HG03103 (cell line): Measurements from ENCODE around the gene GBP5.

Experiments used
- ATAC-seq: cut with Tn5 transposase; IDR thresholded peaks from one replicate; pipeline ENCODE4 v1.9.1; 2021; ENCODE audit warnings: low read depth; ENCODE audit not compliant: unreplicated experiment

GBP5 gene, protein sequence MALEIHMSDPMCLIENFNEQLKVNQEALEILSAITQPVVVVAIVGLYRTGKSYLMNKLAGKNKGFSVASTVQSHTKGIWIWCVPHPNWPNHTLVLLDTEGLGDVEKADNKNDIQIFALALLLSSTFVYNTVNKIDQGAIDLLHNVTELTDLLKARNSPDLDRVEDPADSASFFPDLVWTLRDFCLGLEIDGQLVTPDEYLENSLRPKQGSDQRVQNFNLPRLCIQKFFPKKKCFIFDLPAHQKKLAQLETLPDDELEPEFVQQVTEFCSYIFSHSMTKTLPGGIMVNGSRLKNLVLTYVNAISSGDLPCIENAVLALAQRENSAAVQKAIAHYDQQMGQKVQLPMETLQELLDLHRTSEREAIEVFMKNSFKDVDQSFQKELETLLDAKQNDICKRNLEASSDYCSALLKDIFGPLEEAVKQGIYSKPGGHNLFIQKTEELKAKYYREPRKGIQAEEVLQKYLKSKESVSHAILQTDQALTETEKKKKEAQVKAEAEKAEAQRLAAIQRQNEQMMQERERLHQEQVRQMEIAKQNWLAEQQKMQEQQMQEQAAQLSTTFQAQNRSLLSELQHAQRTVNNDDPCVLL

DNA sequence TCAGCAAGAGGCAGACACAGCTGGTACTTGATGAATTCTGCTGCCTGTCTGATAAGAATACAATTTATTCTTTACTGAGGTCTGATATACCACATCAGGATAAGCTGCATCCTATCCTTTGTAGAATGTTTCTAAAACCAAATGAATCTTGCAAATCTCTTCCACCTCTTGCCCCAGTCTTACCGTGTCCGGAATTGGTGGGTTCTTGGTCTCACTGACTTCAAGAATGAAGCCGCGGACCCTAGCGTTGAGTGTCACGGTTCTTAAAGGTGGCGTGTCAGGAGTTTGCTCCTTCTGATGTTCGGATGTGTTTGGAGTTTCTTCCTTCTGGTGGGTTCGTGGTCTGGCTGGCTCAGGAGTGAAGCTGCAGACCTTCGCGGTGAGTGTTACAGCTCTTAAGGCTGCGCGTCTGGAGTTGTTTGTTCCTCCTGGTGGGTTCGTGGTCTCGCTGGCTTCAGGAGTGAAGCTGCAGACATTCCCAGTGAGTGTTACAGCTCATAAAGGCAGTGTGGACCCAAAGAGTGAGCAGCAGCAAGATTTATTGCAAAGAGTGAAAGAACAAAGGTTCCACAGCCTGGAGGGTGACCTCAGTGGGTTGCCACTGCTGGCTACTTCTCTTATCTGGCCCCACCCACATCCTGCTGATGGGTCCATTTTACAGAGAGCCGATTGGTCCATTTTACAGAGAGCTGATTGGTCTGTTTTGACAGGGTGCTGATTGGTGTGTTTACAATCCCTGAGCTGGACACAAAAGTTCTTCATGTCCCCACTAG, at the start of gene GBP5:
Gene GBP5, minus strand, starts transcription at position 592 of the 773 bp plus-strand sequence. CDS start 3,305 bp downstream, outside the sequence.
- peak; percentile 48 for ATAC-seq

DNA sequence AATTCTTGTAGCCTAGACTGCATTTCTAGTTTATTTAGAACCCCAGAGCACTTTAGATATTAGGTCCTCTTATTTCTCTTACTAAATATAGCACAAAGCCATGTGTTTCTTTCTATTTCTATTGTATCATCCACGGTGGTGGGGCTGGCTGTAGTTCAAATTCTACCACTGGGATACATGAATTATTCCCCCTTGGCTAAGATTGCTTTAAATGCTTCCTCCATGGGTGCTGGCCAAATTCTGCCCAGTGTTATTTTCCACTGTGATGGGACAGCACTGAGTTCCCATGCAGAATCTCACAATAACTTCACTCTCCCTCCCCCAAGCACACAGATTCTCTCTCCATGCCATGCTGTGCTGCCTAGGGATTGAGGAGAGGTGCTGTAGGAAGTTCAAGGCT, 49.7 kb upstream of the GBP5 start:
- ATAC-seq: no peak

DNA sequence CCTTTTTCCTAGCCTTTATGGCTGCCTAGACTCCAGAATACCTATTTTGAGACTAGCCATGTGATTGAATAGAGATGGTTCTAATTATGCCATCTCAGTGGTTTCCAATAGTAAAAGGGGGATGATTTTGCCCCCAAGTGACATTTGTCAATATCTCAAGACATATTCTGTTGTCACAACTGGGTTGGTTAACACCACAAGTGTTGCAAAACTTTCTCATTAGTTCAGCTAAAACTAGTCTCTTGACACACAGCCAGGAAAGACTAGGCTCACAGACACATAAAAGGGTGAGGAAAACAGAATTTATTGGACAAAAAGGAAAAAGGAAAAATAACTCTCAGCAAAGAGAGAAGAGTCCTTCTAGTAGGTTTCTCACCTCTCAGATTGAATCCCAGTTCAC, 39.9 kb upstream of the GBP5 start:
- ATAC-seq: no peak

DNA sequence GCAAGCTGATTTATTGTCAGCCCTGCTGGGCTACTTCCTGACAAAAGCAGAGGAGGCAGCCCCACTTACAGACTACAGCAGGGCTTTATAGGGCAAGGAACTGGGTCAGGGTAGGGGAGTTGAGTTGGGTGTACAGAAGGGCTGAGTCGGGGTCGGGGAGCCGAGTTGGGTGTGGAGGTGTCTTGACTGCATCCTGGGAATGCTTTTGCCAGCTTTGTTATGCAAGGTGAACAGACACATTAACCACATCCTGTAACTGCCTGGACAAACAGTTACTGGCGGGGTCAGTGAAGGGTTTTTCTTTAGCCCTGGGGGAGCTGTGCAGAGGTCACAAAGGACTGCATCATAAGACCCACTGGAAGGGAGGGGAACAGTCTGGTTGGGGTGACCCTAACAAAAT, 39.1 kb upstream of the GBP5 start:
- ATAC-seq: no peak

DNA sequence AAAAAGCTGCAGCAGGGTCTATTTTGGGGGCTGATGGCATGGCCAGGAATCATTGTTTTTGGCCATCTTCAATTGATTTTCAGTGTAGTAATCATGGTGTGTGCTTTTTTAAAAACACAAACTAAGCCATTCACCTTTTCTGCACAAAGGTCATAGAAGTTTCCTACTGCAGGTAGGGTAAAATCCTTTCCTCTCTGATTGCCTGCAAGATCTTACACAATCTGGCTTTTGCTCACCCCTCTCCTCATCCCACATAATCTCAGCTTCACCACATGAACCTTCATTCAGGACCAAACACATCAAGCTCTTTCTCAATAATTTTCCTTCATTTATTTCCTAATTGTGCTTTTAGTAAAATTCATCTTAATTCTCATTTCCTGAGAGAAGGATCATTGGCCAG, 38.3 kb upstream of the GBP5 start:
- ATAC-seq: no peak

DNA sequence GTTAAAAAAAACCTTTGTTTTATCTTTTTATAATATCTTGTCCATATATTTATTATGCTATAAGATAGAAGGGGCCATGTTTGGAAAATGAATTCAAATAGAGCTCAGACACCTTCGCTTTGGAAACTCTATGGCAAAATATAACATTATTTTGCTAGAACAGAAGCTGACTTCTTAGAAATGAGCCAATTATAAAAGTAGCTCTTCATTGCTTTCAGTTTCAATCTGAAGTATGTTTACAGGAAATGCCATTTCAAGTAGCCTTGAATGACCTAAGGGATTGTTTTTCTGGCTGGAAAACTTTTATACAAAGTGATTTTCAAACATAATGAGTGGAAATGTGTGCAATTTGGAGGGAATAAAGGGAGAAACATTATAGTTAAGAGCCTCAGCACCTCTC, 37.8 kb upstream of the GBP5 start:
- no peak for ATAC-seq

DNA sequence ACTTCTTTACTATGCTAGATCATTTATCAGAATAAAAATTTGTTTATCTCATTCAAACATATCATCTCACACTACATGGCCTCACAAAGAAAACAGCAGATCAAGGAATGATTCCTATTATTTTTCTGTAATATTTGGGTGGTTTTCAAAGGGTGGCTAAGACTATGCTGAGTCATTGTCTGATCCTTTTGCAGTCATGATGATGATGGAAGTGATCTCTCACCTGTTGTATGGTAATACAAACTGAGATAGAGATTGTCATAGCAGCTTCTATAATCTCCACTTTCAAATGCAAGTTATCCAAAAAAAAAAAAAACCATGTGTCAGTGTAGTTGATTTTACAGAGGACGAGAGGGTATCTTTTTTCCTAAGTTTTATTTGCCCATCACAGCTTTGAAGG, 37.2 kb upstream of the GBP5 start:
- no peak for ATAC-seq

DNA sequence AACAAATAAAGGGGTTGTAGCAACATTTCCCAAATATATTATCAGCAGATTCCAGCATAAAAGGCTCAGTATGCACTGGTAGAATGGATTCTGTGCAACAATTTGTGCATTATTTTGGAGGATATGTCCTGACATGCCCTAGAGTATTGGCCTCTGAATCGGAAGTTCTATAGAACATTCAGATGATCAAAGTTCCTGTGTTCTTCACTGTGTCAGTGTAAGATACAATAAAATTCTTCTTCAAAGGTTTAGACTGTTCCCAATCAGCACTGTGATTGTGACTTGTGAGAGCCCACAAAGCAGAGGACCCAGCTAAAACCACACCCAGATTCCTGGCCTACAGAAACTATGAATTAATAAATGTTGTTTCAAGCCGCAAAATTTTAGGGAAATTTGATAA, 33.6 kb upstream of the GBP5 start:
- ATAC-seq: no peak

DNA sequence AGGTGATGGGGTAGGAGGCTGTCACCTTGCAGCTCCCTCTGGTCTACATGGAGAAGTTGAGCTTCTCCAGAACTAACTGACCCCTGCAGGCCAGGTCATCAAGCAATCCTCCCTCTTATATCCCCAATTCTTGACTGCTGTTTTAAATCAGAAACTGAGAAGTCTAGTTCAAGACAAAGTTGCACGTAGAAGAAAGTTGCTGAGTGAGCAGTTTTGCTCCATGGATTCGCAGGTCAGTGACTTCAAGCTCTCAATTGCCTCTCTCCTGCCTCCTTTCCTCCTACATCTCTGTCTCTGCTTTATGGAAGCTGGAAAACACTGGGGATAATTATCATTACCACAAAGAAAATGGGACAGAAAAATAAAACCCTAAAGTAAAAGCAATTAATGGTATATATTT, 32.8 kb upstream of the GBP5 start:
- no peak for ATAC-seq

DNA sequence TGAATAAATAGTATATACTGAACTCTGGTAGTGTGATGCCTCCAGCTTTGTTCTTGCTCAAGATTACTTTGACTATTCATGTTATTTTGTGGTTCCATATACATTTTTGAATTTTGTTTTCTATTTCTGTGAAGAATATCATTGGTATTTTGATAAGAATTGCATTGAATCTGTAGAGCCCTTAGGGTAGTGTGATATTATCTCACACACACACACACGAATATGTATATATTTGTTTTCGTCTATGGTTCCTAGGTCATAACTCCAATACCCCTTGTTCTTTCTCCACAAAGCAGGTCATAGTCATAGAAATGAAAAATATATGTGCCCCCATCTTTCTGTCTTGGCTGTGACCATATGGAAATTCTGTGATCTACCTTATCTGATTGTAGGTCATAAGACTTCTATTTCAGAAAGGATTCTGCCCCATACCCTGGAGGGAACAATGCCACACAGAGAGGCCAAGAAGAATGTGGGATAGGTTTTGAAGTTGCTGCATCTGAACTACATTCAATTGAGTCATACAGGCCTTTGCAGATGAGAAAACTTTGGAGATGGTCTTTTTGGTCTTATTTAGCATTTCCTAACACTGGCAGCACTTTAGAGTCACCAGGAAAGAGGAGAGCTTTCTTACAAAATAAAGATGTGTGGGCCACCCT, 32.0 kb upstream of the GBP5 start:
- no peak for ATAC-seq

DNA sequence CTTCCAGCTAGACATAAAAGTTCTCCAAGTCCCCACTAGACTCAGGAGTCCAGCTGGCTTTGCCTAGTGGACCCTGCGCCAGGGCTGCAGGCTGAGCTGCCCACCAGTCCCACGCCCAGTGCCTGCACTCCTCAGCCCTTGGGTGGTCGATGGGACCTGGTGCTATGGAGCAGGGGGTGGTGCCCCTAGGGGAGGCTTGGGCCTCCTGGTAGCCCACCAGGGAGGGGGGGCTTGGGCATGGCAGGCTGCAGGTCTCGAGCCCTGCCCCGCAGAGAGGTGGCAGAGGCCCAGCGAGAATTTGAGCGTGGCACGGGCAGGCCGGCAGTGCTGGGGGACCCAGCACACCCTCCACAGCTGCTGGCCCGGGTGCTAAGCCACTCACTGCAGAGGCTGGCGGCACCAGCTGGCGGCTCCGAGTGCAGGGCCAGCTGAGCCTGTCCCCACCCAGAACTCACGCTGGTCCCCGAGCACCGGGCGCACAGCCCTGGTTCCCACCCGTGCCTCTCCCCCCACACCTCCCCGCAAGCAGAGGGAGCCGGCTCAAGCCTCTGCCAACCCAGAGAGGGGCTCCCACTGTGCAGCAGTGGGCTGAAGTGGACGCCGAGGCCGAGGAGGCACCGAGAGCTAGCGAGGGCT, 30.2 kb upstream of the GBP5 start:
- ATAC-seq: no peak

DNA sequence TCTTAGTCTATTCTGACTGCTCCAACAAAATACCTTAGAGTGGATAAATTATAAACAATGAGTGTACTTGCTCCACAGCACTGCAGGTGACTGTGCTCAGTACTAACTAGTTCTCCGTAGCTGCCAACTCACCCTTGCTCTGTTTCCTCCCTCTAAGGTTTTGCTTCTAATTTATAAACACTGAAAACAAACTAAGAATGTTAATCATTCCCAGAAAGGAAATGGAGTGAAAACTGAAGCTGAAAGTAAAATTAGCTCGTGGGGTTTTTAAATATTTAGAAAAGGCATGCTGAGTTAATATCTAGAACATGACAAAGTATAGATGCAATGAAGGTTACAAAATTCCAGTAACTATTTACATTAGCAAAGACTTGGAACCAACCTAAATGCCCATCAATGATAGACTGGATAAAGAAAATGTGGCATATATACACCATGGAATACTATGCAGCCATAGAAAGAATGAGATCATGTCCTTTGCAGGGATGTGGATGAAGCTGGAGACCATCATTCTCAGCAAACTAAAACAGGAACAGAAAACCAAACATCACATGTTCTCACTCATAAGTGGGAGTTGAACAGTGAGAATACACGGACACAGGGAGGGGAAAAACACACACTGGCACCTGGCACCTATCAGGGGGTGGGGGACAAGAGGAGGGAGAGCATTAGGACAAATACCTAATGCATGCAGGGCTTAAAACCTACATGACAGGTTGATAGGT, 27.2 kb upstream of the GBP5 start:
- ATAC-seq: peak; percentile 71

DNA sequence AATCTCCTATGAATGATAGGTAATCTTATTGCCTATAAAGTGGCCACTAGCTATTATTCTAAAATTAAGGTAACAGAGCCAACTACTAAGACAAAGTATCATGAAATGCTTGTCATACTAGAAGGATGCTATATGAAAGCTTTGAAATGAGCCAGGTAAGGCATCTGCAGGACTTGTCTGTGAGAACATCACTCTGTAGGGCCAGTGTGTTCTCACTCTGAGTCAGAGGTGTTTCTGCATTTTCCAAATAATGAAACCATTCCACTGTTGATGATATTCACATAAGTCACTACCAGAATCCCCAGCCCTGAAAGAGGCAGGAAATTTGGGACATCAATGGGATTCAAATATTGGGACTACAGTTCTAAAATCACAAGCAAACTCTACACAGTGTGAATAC, 25.8 kb upstream of the GBP5 start:
- no peak for ATAC-seq

DNA sequence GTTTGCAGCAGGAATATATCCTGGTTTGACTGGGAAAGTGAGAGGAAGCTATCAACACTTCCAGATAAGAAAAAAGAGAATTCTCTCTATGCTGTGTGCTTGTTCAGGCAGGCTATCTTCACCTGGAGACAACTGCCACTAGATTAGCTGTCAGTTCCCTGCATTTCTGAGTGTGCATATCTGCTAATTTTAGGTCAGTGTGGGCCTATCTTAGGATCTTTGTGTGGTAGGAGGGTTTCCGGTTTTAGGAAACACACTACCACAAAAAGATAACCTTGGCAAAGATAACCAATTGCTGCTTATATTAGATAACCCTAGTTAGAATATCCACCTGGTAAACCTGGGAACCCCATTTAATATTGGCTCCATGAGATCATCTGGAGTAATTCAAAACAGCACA, 22.5 kb upstream of the GBP5 start:
- no peak for ATAC-seq

DNA sequence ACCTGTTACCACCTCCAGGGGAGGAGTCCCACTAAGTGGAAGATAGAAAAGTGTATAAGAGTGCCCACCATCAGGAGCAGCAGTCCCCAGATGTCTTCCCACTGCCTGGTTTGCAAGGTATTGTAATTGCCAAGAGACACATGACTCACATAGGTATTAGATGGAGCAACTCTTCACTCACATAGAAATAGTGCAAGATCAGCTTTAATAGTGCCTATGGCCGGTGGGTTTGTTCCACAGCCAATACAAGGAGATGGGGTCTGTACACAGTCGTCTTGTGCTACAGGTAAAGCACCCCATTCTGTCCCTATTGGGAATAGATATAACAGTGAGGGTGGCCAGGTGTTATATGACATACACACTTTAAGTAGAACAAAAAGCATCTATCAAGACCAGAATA, 18.6 kb upstream of the GBP5 start:
- no peak for ATAC-seq

DNA sequence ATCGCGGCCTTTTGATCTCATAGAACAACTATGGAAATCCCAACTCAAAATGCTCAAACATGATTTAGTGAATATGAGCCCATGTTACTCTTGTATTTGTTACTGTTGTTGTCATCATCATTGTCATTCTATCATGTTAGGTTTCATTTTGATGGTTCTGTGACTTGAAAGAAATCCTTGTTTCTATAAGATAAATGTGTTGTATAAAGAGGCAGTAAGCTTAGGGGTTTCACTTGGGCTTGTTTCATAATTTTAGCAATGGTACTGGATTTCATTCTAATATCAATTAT, 15.3 kb upstream of the GBP5 start:
- ATAC-seq: no peak

DNA sequence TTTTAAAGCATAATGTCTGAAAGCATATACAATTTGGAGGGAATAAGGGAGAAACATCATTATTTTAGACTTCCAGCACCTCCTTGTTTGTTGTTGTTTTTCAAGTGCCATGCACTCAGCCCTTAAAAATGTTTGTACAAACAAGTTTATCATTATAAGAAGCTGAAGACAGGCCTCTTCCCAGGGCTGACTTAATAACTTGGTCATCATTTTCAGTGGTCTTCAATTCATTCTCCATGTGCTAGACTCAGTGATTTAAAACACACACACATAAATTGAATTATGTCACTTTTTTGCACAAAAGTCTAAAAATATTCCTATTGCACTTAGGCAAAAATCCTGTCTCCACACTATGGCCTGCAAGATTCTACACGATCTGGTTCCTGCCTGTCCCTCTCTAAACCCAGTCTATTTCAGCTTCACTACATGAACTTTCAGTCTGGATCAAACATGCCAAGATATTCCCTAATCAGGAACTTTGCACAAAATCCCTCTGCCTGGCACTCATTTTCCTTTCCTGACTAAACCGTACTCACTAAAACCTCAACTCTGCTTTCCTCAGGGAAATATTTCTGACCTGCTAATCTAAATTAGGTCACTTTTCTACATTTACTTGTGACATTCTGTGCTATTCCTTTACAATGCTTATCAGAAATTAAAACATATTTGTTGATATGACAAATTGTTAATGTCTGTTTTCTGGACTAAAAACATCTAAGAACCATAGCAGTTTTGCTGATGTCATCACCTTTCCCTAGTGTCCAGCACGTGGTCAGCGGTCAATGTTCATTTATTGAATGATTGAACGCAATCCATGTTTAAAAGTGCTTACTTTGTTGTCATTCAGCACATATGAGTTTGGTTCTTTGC, 14.8 kb upstream of the GBP5 start:
- peak; percentile 23 for ATAC-seq

DNA sequence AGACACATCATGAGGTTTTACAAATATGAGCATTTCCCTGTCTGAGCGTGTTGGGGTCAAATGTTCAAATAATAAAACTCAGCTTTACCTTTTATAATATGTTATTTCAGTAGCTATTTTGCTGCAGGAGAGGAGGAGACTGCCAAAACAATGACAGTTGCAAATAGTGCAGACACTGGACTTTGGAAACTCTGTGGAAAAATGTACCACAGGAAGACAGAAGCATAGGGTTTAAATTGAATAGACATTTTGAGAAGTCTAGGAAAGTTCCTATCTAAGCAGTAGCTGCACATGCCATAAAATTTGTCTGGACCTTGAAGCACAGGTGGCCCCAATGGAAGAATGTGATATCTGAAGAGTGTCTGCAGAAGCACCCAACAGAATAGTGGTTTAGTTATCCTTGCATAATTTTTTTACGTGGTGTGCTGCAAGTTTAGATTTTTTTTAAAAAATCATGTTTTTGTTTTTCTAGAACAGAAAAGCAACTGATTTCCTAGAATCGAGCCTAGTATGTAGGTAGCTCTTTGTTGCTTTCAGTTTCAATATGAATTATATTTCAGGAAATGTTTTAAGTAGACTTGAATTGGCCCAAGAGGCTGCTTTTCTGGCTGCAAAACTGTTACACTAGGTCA, 14.0 kb upstream of the GBP5 start:
- peak; percentile 85 for ATAC-seq
